Activated T-cell treated with anti-CD3 and anti-CD28 coated beads, Interleukin-2, amount 50 U/mL, for 24 hours (primary cell): ENCODE results near the gene PAX5.

Experiments used
- DNase-seq: peaks from one replicate; pipeline ENCODE4 v3.0.0-alpha.2; 2020
- H3K27ac Mint-ChIP-seq: 2 replicates; pipeline ENCODE4 v1.8.0; 2020; ENCODE audit warnings: mild to moderate bottlenecking, mixed read lengths
- H3K27me3 Mint-ChIP-seq: 2 replicates; pipeline ENCODE4 v1.8.0; 2020; ENCODE audit warnings: mixed read lengths
- H3K36me3 Mint-ChIP-seq: 2 replicates; pipeline ENCODE4 v1.8.0; 2020; ENCODE audit warnings: low read depth, mixed read lengths
- H3K4me1 Mint-ChIP-seq: 2 replicates; pipeline ENCODE4 v1.8.0; 2020; ENCODE audit warnings: low read depth, mixed read lengths
- H3K4me3 Mint-ChIP-seq: 2 replicates; pipeline ENCODE4 v1.8.0; 2020; ENCODE audit warnings: mild to moderate bottlenecking, moderate library complexity, mixed read lengths
- H3K9me3 Mint-ChIP-seq: 2 replicates; pipeline ENCODE4 v1.8.0; 2020; ENCODE audit warnings: mixed read lengths

Gene PAX5

DNA sequence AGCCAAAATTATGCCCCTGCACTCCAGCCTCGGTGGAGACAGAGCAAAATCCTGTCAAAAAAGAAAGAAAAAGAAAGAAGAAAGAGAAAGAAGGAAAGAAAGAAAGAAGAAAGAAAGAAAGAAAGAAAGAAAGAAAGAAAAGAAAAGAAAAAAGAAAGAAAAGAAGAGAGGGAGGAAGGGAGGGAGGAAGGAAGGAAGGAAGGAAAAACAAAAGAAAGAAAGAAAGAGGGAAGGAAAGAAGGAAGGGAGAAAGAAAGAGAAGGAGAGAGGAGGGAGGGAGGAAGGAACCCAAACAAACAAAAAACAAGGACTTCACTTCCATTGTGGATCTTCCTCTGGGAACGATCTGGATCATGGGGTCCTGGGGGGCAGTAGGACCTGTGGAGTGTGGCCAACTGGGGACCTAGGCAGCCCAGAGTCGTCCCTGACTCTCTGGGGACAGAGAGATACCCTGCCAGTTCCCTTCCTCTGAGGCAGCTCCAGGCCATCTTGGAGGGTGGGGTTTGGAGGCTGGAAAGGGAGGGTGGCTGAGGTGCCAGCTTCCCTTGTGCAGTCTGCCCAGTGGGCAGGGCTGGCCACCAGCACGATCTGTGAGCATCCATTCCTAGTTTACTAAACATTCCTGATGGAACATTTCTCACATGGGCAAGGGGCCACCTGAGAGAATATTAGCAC is 216.8 kb downstream of the PAX5 start:
- H3K9me3 Mint-ChIP-seq, result no peaks in the 10 kb centered on the region
- H3K4me3 Mint-ChIP-seq, result no peak overlapping the region
- H3K36me3 Mint-ChIP-seq, result no peaks in the 10 kb centered on the region
- H3K4me1 Mint-ChIP-seq, result peaks cover 4% of the 10 kb centered on the region
- no peak overlapping the region for H3K27ac Mint-ChIP-seq
- DNase-seq, result no peak
- peaks cover 37% of the 10 kb centered on the region for H3K27me3 Mint-ChIP-seq

DNA sequence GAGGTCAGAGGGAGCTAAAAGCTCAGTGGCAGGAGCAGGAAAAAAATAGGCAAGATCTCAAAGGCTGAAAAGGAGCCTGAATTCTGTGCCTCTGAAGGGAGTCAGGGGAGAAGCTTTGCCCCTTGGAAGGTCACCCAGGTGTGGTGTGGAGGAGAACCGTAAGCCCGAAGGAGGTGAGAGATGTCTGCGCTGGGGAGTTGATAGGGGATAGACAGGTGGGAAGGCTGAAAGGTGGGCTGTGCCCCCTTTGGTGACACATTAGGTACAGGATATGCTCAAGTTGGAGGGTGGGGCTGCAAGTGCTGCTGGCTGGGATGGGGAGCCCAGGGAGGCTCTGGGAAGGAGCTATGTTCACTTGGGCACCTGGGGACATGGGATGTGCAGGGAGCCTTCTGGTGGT is 217.7 kb downstream of the PAX5 start:
- H3K4me3 Mint-ChIP-seq, result no peak overlapping the region
- H3K27me3 Mint-ChIP-seq, result peaks cover 37% of the 10 kb centered on the region
- no peaks in the 10 kb centered on the region for H3K36me3 Mint-ChIP-seq

DNA sequence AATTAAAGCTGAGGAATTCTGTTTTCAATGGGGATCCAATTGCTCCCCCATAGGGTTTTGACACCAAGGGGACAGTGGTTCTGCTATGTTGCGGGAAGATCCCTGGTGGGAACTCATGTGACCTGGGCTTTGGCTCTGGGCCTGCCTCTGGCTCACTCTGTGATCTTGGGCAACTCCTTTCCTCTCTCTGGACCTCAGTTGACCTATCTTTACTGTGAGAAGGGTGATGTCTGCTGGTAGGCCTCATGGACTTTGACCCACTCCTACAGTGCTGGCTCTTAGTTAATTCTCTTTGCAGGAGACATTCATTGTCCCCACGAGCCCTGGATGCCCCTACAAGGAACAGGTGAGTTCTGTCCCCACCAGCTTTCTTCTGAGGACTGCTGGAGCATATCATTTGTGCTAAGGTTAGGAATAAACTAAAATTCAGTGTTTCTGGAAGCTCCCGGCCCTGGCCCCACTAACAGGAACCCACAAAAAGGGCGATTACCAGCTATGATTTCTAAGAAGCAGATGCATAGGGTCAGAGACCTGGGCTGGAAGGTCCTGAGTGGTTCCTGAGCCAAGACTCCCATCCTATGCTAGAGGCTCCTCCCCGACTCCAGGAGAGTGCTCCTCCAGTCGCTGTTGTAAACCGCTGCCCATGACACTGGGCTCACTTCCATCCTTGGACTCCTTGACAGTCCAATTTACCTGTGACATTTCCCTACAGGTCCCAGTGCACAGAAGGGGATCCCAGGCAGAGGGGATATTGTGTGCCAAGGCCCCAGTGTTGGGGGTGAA is 218.3 kb downstream of the PAX5 start:
- peaks cover 37% of the 10 kb centered on the region for H3K27me3 Mint-ChIP-seq
- no peaks in the 10 kb centered on the region for H3K36me3 Mint-ChIP-seq
- no peak overlapping the region for H3K27ac Mint-ChIP-seq
- H3K4me1 Mint-ChIP-seq, result peaks cover 4% of the 10 kb centered on the region
- no peak overlapping the region for H3K4me3 Mint-ChIP-seq
- H3K9me3 Mint-ChIP-seq, result no peaks in the 10 kb centered on the region
- DNase-seq, result no peak

More for the DNA sequence above, 217.7 kb downstream of the PAX5 start:
- Mint-ChIP-seq H3K4me1 (peaks cover 4% of the 10 kb centered on the region), H3K9me3 (no peaks in the 10 kb centered on the region), H3K27ac (no peak overlapping the region)
- DNase-seq, result no peak

DNA sequence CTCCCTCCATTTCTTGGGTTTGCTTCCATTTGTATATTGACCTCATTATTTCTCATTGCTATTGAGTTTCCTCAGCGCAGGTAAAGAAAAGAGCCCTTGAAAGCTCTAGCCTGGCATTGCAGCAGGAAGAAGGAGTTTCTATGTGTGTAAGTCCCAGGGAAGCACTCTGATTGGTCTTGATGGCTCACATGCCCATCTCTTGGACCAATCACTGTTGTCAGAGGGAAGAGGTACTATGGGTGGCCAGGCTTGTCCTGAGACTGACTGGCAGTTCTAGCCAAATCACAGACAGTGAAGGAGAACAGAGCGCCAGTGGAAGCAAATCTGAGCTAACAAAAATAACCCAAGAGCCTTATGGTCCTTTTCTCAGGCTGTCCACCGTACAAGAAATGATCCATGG is 219.0 kb downstream of the PAX5 start:
- Mint-ChIP-seq H3K4me3 (no peak overlapping the region), H3K4me1 (peaks cover 4% of the 10 kb centered on the region), H3K27me3 (peaks cover 33% of the 10 kb centered on the region), H3K36me3 (no peaks in the 10 kb centered on the region), H3K9me3 (no peaks in the 10 kb centered on the region), H3K27ac (no peak overlapping the region)
- no peak for DNase-seq

DNA sequence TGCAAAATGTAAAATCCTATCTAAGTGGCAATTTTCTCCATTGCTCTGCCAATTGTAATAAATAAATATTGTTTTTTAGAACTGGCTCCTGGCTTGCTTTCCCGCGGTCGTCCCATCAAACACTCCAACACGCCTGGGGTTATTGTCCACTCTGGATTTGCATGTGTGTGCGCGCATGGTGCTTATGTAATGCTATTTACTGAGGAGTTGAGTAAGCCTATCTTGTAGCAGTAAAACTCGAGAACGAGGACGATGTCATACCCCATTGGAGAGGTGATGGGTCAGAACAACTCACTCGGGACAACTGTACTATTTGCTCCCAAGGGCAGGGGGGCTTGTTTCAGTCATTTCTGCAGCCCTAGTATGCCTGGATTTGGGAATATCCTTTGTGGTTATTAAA is 220.9 kb downstream of the PAX5 start:
- DNase-seq, result no peak
- H3K27ac Mint-ChIP-seq, result no peak overlapping the region
- no peaks in the 10 kb centered on the region for H3K9me3 Mint-ChIP-seq
- H3K4me1 Mint-ChIP-seq, result no peaks in the 10 kb centered on the region
- H3K4me3 Mint-ChIP-seq, result no peak overlapping the region
- H3K27me3 Mint-ChIP-seq, result peaks cover 16% of the 10 kb centered on the region
- no peaks in the 10 kb centered on the region for H3K36me3 Mint-ChIP-seq

DNA sequence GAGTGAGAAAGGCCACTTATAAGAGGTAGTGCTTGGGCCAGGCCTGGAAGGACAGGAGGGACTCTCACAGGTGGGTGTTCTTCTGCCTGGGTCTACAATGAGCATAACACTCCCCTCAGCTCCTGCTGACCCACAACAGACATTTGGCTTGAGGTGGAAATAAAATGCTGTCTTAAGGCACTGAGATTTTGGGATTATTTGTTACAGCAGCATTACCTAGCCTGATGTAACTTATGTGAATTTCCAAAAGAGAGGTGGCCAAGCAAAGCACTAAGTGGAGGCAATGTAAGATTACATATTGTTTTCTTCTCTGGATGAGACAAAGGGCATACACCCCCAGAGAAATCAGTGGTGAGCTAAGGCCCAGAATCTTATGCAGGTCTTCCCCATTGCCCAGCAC is 221.5 kb downstream of the PAX5 start:
- Mint-ChIP-seq H3K27ac (no peak overlapping the region), H3K4me3 (no peak overlapping the region), H3K27me3 (peaks cover 12% of the 10 kb centered on the region), H3K9me3 (no peaks in the 10 kb centered on the region), H3K4me1 (no peaks in the 10 kb centered on the region), H3K36me3 (no peaks in the 10 kb centered on the region)
- DNase-seq, result no peak

DNA sequence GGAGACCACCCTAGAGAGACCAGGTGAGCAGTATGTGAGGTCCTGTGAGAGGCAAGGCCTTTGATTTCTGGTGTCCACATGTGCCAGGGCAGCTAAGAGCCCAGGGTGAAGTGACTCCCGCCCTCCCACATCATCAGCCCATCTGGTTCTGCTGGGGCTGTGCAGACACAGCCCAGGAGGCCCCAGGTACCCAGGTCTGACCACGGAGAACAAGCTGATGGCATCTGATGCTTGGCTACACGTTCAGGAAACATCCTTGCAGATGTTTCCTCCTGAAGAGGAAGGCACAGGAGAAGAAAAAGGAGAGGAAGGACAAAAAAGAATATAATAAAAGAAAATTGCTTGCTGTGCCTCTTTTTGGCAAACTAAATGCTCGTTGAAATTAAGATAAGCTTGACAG is 225.8 kb downstream of the PAX5 start:
- H3K9me3 Mint-ChIP-seq, result no peaks in the 10 kb centered on the region
- H3K36me3 Mint-ChIP-seq, result no peaks in the 10 kb centered on the region
- H3K4me3 Mint-ChIP-seq, result no peak overlapping the region
- no peaks in the 10 kb centered on the region for H3K4me1 Mint-ChIP-seq
- H3K27ac Mint-ChIP-seq, result no peak overlapping the region
- peaks cover 4% of the 10 kb centered on the region for H3K27me3 Mint-ChIP-seq
- no peak for DNase-seq

DNA sequence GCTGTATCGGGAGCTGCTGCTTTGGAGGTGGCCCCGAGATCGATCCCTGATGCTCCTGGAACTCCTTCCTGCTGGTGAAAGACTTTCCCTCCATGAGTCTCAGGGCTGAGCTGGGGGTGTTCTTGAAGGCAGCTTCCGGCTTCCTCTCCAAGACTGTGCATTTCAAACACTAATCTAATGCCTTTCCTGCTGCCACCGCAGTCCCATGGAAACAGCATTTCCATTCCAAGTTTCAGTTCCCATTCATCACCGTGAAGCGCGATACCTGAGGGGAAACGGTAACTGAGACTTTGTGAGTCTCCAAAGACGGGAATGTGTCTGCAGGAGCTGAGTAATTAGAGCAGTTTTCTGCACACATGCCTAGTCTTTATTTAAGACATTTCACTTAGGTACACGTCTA is 230.1 kb downstream of the PAX5 start:
- Mint-ChIP-seq H3K4me3 (no peak overlapping the region), H3K27ac (no peak overlapping the region), H3K9me3 (no peaks in the 10 kb centered on the region), H3K27me3 (peaks cover 24% of the 10 kb centered on the region), H3K36me3 (no peaks in the 10 kb centered on the region), H3K4me1 (no peaks in the 10 kb centered on the region)
- DNase-seq, result no peak

DNA sequence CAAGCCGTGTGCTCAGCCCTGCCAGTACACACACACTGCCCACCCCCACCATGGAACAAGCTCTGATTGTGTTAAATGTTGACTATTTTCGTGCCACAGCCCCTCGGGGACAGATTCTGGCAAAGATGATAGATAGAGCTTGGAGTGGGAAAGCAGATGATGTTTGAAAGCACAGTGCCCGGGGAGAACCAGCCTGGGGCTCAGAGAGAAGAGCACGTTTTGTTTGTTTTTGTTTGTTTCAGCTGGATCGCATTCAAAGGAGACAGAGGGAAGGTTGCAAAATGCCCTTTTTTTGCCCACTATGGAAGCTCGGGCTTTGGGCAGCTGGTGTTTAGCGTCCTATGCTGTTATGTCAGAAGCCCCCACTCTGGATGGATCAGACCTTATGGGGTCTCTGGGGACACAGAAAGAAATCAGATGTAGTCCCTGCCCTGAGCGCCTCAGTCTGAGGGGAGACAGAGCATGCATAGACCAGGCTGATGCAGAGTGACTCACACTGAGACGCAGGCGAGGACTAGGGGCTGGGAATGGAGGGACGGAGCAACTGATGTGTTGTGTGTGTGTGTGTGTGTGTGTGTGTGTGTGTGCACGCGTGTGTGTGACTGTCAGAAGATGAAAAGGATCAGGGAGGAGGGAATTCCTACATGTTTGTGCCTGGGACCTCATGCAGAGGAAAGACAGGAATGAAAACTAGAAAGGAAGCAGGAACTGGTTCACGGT is 231.7 kb downstream of the PAX5 start:
- H3K4me1 Mint-ChIP-seq, result no peaks in the 10 kb centered on the region
- no peaks in the 10 kb centered on the region for H3K36me3 Mint-ChIP-seq
- no peaks in the 10 kb centered on the region for H3K9me3 Mint-ChIP-seq
- no peak for DNase-seq
- peaks cover 26% of the 10 kb centered on the region for H3K27me3 Mint-ChIP-seq
- H3K27ac Mint-ChIP-seq, result no peak overlapping the region
- no peak overlapping the region for H3K4me3 Mint-ChIP-seq

DNA sequence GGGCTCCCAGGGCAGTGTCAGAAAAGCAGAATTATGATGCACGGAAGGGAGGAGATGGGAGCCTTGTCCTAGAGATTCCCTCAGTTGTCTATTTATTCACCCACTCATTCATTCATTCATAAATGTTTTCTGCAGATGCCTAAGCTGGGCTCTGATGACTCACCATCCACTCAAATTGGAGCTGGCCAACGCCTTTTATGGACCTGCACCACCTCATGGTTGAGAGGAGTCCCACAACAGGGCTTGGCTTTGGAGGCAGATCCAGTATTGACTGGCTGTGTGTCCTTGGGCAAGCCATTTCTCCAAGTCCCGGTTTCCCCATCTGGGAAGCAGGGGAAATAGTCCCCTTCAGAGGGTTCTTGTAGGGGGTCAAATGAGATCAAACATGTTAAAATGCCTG is 233.6 kb downstream of the PAX5 start:
- no peak overlapping the region for H3K4me3 Mint-ChIP-seq
- peaks cover 26% of the 10 kb centered on the region for H3K27me3 Mint-ChIP-seq
- H3K36me3 Mint-ChIP-seq, result no peaks in the 10 kb centered on the region
- no peaks in the 10 kb centered on the region for H3K4me1 Mint-ChIP-seq
- no peaks in the 10 kb centered on the region for H3K9me3 Mint-ChIP-seq
- no peak overlapping the region for H3K27ac Mint-ChIP-seq
- DNase-seq, result no peak

DNA sequence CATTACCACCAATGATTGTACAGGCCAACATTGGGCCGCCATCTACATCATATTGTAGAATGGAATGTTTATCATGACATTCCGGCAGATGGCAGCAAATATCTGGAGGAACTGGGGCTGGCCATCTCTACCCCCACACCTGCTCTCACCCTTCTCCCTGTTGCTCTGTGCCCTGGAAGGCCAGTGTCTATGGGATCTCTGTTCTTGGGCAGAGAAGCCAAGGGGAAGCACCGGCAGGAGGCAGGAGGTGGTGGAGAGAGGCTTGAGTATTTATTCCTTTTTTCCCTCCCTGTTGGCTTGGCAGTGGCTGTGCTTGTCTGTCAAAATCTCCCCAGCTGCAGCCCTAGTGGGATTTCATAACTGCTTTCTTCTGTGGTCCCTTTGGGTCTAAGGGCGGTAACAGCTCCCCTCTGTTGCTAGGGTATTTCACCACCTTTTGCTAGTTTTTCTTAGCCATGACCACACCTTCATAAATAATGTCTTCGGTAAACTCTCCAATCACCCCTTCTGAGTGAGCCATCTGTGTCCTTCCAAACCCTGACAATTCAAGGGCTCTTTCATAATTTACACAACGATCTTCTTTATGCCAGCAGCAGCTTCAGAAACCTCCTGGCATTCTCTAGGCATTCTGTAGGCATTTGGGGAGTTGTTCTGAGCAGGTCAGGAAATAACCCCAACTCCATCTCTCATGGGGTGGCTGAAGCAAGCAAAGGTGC is 235.6 kb downstream of the PAX5 start:
- H3K36me3 Mint-ChIP-seq, result no peaks in the 10 kb centered on the region
- H3K4me1 Mint-ChIP-seq, result no peaks in the 10 kb centered on the region
- H3K9me3 Mint-ChIP-seq, result peaks cover 3% of the 10 kb centered on the region
- H3K4me3 Mint-ChIP-seq, result no peak overlapping the region
- H3K27me3 Mint-ChIP-seq, result peaks cover 24% of the 10 kb centered on the region
- H3K27ac Mint-ChIP-seq, result no peak overlapping the region
- no peak for DNase-seq

DNA sequence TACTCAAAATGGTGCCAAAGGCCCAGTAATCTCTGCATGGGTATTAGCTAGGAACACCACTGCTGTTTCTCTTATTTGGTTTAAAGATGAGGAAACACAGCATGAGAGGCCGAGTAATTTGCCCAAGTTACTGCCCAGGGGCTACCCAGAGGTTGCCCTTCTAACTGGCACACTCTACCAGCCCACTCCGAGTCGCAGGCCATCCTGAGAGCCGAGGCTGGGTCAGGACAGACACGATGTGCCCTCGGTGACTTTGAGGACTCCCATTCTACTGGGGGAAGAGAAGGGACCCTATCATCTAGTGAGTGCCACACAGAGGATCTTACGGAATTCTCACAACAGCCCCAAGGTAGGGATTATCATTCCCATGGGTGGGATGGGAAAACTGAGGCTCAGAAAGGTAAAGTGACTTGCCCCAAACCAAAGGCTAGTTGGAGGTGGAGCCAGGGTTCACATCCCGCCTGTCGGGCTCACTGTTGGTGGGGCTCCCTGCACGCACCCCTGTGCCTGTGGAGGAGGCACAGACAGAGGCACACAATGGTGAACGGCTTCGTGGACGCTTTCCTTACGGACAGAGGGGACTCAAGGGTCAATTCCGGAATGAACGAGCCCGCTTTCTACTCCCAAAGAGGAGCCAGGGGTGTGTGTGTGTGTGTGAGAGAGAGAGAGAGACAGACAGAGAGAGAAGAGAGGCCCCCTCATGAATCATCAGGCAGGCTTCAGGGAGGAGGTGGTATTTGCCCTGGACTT is 236.4 kb downstream of the PAX5 start:
- peaks cover 10% of the 10 kb centered on the region for H3K9me3 Mint-ChIP-seq
- no peak overlapping the region for H3K27ac Mint-ChIP-seq
- no peak overlapping the region for H3K4me3 Mint-ChIP-seq

DNA sequence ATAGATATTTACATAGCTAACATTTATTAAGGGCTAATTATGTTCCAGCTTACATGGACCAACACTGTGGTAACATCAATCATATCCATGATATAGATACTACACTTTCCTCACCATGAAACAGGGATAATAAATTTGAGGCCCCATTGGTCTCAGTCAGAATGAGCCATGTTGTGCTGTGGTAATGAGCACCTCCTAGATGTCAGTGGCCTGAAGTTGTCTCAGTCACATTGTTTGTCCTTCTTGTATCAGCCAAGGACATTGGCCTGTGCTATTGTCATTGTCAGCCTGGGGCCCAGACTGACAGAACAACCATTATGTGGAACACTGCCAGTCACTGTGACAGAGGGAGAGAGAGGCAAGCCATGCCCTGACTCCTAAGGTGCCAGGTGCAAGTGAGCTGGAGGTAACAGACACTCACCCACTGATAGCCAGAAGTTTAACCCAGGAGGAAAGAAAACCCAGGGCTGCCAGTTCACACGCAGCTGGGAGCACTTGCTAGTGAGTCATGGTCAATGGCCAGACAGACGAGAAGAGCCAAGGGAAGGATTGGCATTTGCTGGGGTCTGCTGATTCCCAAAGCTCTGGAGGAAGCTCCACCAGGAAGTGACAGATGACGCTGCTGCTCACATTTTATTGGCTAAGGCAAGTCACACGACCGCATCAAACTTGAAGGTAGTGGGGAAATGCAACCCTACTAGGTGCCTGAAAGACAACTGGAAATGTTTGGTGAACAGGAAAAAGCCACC is 237.2 kb downstream of the PAX5 start:
- Mint-ChIP-seq H3K27me3 (peaks cover 12% of the 10 kb centered on the region), H3K9me3 (peaks cover 10% of the 10 kb centered on the region), H3K27ac (no peak overlapping the region), H3K4me3 (no peak overlapping the region), H3K36me3 (no peaks in the 10 kb centered on the region), H3K4me1 (no peaks in the 10 kb centered on the region)
- no peak for DNase-seq

More for the DNA sequence above, 236.4 kb downstream of the PAX5 start:
- no peak for DNase-seq
- Mint-ChIP-seq H3K4me1 (no peaks in the 10 kb centered on the region), H3K27me3 (peaks cover 18% of the 10 kb centered on the region), H3K36me3 (no peaks in the 10 kb centered on the region)
